ENCODE measurements around the gene TRIM46. TPM values are rescaled to one million over a fixed set of nuclear protein-coding genes. Genes with fewer than 3 reads are reported as not detected.

Gene TRIM46
- total and polyA plus RNA-seq, 2 donors from 2014 or later, result 0.28 to 2.1 TPM

DNA sequence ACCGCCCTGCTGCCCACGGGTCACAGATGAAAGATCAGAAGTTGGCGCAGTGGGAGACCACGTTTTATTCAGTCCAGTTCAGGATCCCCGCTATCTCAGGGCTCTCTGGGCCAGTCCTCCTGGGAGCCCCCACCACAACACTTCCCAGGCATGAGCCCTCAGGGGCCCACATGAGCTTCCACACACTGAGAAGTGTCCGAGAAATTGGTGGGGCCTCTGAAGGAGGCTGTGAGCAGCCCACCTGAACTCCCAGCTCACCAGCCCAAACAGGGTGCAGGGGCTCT, 12.1 kb downstream of the TRIM46 start:
- Histone ChIP-seq H3K36me3 (ENCODE audit: control insufficient read depth in 2 of 3, insufficient read depth in 3 of 3, low read length in 3 of 3) (no peaks in the 10 kb centered on the region), H3K4me3 (ENCODE audit: low read length in 3 of 3) (no peak overlapping the region), H3K27me3 (ENCODE audit: control insufficient read depth, insufficient read depth, low read length) (no peaks in the 10 kb centered on the region), H3K27ac (ENCODE audit: low read depth in 2 of 2, low read length in 2 of 2) (peak overlapping the region; percentile 67 to 79), H3K9me3 (ENCODE audit: control insufficient read depth in 2 of 3, insufficient read depth in 1 of 3, low read length in 3 of 3) (no peaks in the 10 kb centered on the region), H3K4me1 (ENCODE audit: control insufficient read depth in 2 of 3, insufficient read depth in 2 of 3, low read depth in 1 of 3, low read length in 3 of 3) (peaks cover 0 to 28% (median 7%) of the 10 kb centered on the region in 3 donors), H3K9ac (ENCODE audit: low read length in 3 of 3) (peak overlapping the region in 1 of 3 donors; percentile 51)
- no peak for TF ChIP-seq CTCF (IDR thresholded peaks at IDR 0.05; ENCODE audit: borderline replicate concordance, extremely low read depth, insufficient read depth)
- intact Hi-C loops (cut with DNase I), result no loop called here
- DNase-seq (no peak), FAIRE-seq (no peak)

DNA sequence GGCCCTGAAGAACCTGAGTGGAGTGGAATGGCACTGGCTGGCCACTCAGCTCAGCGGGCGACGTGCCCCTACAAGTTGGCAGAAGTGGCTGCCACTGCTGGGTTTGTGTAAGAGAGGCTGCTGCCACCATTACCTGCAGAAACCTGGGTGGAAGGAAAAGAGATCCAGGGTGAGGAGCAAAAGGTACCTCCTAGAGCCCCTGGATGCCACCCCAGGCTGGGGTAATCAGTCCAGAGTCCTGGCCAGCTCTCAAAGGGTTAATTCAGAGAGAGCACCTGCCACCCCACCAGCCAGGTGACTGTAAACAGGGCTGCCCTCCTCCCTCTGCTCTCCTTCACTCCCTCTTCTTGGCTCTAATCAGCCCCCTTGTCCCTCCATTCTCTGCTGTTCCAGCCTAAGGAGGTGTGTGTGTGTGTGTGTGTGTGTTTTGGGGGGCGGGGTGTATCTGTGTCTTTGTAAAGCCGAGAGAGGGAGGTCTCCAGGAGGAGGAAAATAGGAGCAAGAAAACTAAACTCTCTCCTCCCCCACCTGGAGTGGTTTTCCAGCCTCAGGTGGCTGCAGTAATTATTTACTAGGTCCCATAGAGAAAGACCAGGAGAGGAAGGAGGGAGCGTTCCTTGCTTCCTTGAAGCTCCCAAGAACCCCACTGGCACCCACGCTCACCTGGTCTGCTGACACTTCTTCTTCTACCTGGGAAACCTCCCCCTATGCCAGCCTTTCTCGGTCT, 12.6 kb downstream of the TRIM46 start:
- intact Hi-C loops (cut with DNase I), result no loop called here
- Histone ChIP-seq H3K9ac (ENCODE audit: low read length in 3 of 3) (peak overlapping the region in 1 of 3 donors; percentile 51), H3K4me1 (ENCODE audit: control insufficient read depth in 2 of 3, insufficient read depth in 2 of 3, low read depth in 1 of 3, low read length in 3 of 3) (peaks cover 0 to 28% (median 7%) of the 10 kb centered on the region in 3 donors), H3K9me3 (ENCODE audit: control insufficient read depth in 2 of 3, insufficient read depth in 1 of 3, low read length in 3 of 3) (no peaks in the 10 kb centered on the region), H3K4me3 (ENCODE audit: low read length in 3 of 3) (peak overlapping the region in 1 of 3 donors; percentile 33), H3K36me3 (ENCODE audit: control insufficient read depth in 2 of 3, insufficient read depth in 3 of 3, low read length in 3 of 3) (no peaks in the 10 kb centered on the region), H3K27ac (ENCODE audit: low read depth in 2 of 2, low read length in 2 of 2) (peak overlapping the region; percentile 67 to 79), H3K27me3 (ENCODE audit: control insufficient read depth, insufficient read depth, low read length) (no peaks in the 10 kb centered on the region)
- DNase-seq (peak; percentile 72 to 86 (median 81)), FAIRE-seq (no peak)
- no peak for TF ChIP-seq CTCF (IDR thresholded peaks at IDR 0.05; ENCODE audit: borderline replicate concordance, extremely low read depth, insufficient read depth)

DNA sequence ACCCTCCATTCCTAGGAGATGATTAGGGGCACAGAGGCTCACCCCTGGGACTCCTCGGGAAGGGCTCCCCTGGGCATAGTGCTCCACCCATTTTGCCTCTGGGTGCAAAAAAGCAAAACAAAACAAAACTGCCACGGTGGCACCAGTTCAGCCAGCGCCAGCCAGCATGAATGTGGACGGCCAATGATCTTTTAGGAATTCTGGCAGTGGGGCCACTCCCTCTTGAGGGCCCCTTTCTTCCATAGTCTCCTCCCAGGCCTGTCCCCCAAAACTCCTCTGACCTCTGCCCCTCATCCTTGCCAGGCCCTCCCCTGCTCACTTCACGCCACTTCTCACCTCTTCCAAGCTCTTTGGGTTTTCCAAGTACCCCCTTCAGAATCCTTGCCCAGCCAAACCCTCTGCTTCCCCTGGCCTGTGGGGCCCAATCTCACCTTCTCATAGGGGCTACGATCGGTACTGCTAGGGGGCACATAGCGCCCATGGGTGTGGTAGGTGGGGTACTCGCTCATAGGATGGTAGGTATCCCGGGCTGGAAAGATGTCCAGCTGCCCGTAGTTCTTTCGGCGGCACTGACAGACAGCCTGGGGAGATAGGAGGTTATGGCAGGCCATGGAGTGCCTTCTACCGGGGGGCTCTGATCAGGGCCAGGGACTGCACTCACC, 13.3 kb downstream of the TRIM46 start:
- H3K27me3 ChIP-seq (ENCODE audit: control insufficient read depth, insufficient read depth, low read length), result no peaks in the 10 kb centered on the region
- peak overlapping the region; percentile 65 to 79 for H3K27ac ChIP-seq (ENCODE audit: low read depth in 2 of 2, low read length in 2 of 2)
- intact Hi-C loops (cut with DNase I), result no loop called here
- DNase-seq, result peak in 2 of 5 donors; percentile 56 to 78
- peak overlapping the region in 1 of 3 donors; percentile 33 for H3K4me3 ChIP-seq (ENCODE audit: low read length in 3 of 3)
- H3K9ac ChIP-seq (ENCODE audit: low read length in 3 of 3), result peak overlapping the region in 1 of 3 donors; percentile 46
- H3K4me1 ChIP-seq (ENCODE audit: control insufficient read depth in 2 of 3, insufficient read depth in 2 of 3, low read depth in 1 of 3, low read length in 3 of 3), result peaks cover 0 to 28% (median 7%) of the 10 kb centered on the region in 3 donors
- no peak for TF ChIP-seq CTCF (IDR thresholded peaks at IDR 0.05; ENCODE audit: borderline replicate concordance, extremely low read depth, insufficient read depth)
- H3K36me3 ChIP-seq (ENCODE audit: control insufficient read depth in 2 of 3, insufficient read depth in 3 of 3, low read length in 3 of 3), result no peaks in the 10 kb centered on the region
- H3K9me3 ChIP-seq (ENCODE audit: control insufficient read depth in 2 of 3, insufficient read depth in 1 of 3, low read length in 3 of 3), result no peaks in the 10 kb centered on the region
- no peak for FAIRE-seq
